Naive thymus-derived CD4-positive, alpha-beta T cell (primary cell): ENCODE results near the gene BCL11B. TPM values are rescaled to one million over a fixed set of nuclear protein-coding genes. Genes with fewer than 3 reads are reported as not detected.

Experiments used
- ATAC-seq: fragments of 150-1000 bp; cut with Tn5 transposase; 2 replicates; pipeline ENCODE4 v1.10.0; 2021; ENCODE audit warnings: mild to moderate bottlenecking, moderate library complexity
- CTCF ChIA-PET: fragments of 350-600 bp; sonication (Branson Sonifier 250); formaldehyde crosslinking; loops from one replicate; lab custom pipeline; 2021; ENCODE audit warnings: antibody characterized with exemption; lab: Charles Lee
- POLR2A ChIA-PET: fragments of 350-600 bp; sonication (Branson Sonifier 250); formaldehyde crosslinking; loops from one replicate; lab custom pipeline; 2021; ENCODE audit warnings: antibody characterized with exemption, inconsistent platforms; lab: Charles Lee
- DNase-seq, 9 donors: peaks; one replicate each; pipeline versions ENCODE4 v3.0.0 to v3.0.0-alpha.2; 2020 to 2022; ENCODE audit warnings: mixed read lengths in 1 of 9
- H3K27ac ChIP-seq: one replicate; pipeline ENCODE4 v1.7.0; 2013; ENCODE audit warnings: mild to moderate bottlenecking, low read depth, low read length, moderate library complexity
- H3K27me3 ChIP-seq, 2 donors: one replicate each; pipeline ENCODE4 v1.7.0; 2013; ENCODE audit warnings: low read length in 2 of 2, mild to moderate bottlenecking in 2 of 2, moderate library complexity in 2 of 2; ENCODE audit not compliant: control insufficient read depth in 2 of 2, insufficient read depth in 2 of 2
- H3K36me3 ChIP-seq, 3 experiments: 1 replicate in 2 of 3; 2 replicates in 1 of 3; pipeline ENCODE4 v1.7.0; 2013; ENCODE audit warnings: low read length in 3 of 3, mild to moderate bottlenecking in 3 of 3, moderate library complexity in 1 of 3; ENCODE audit not compliant: insufficient read depth in 3 of 3, control insufficient read depth in 2 of 3
- H3K4me1 ChIP-seq, 2 donors: one replicate each; pipeline ENCODE4 v1.7.0; 2013; ENCODE audit warnings: low read length in 2 of 2, mild to moderate bottlenecking in 2 of 2, moderate library complexity in 1 of 2; ENCODE audit not compliant: control insufficient read depth in 2 of 2, insufficient read depth in 2 of 2
- H3K4me3 ChIP-seq: 2 replicates; pipeline ENCODE4 v1.7.0; 2013; ENCODE audit warnings: mild to moderate bottlenecking, low read length
- H3K9me3 ChIP-seq, 3 experiments: 1 replicate in 2 of 3; 2 replicates in 1 of 3; pipeline ENCODE4 v1.7.0; 2013; ENCODE audit warnings: low read length in 3 of 3; ENCODE audit not compliant: control insufficient read depth in 2 of 3
- H3K27ac Mint-ChIP-seq, 9 donors: one replicate each; pipeline ENCODE4 v1.8.0; 2020 to 2022; ENCODE audit warnings: mixed read lengths in 9 of 9, mild to moderate bottlenecking in 8 of 9, moderate library complexity in 5 of 9, inconsistent platforms in 2 of 9
- H3K27me3 Mint-ChIP-seq, 5 donors: one replicate each; pipeline ENCODE4 v1.8.0; 2021 to 2022; ENCODE audit warnings: mixed read lengths in 5 of 5, mild to moderate bottlenecking in 1 of 5
- H3K36me3 Mint-ChIP-seq, 5 donors: one replicate each; pipeline ENCODE4 v1.8.0; 2020 to 2022; ENCODE audit warnings: mixed read lengths in 5 of 5, mild to moderate bottlenecking in 3 of 5, inconsistent platforms in 1 of 5
- H3K4me1 Mint-ChIP-seq, 7 donors: one replicate each; pipeline ENCODE4 v1.8.0; 2020 to 2022; ENCODE audit warnings: mixed read lengths in 7 of 7, mild to moderate bottlenecking in 3 of 7, inconsistent platforms in 1 of 7
- H3K4me3 Mint-ChIP-seq, 10 donors: one replicate each; pipeline ENCODE4 v1.8.0; 2020 to 2022; ENCODE audit warnings: mild to moderate bottlenecking in 10 of 10, mixed read lengths in 10 of 10, moderate library complexity in 6 of 10, inconsistent platforms in 2 of 10
- H3K9me3 Mint-ChIP-seq, 11 donors: one replicate each; pipeline ENCODE4 v1.8.0; 2020 to 2022; ENCODE audit warnings: mixed read lengths in 11 of 11, mild to moderate bottlenecking in 4 of 11, inconsistent platforms in 1 of 11, moderate library complexity in 1 of 11
- intact Hi-C, 2 donors: fragments of 100-400 bp; cut with micrococcal nuclease; formaldehyde crosslinking; loops; one replicate each; pipeline ENCODE4 v1.15.1; 2023
- polyA plus RNA-seq, 2 donors: library from polyadenylated mRNA; unstranded; fragments of 300-500 nt; fragmentation: Illumina TruSeq; gene quantifications; one replicate each; pipeline ENCODE4 v1.2.3, GENCODE V29; 2021
- total RNA-seq, 6 experiments: library from RNA in 5 of 6; stranded (reverse) in 5 of 6; gene quantifications; 1 replicate in 5 of 6; 2 replicates in 1 of 6; pipeline ENCODE4 v1.2.3 and lab custom pipeline; 2021 to 2026

The BCL11B gene
- total and polyA plus RNA-seq, 7 experiments from 2014 or later: 10.9 to 269 (median 145) TPM

DNA sequence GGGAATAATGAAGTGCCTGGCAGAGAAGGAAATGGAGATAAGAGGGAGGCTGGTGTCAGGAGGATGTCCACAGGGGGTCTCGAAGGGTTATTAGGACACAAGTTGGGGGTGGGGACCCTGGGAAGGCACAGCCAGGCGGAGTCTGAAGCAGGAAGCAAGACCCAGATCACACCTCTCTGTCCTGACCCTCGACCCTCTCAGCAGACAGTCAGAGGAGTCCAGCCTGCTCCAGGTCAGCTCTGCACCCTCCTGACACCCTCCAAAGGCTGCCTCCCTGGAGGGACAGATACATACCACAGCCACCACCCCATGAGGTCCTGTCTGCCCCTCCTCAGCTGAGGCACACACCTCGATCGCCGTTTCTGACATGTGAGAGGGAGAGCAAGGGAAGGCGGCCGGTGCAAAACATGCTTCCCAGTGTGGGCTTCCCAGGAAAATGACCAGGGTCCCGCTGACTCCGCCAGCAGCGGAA, 9.0 kb downstream of the BCL11B start:
- Mint-ChIP-seq H3K27me3 (no peaks in the 10 kb centered on the region), H3K9me3 (peaks cover 0 to 12% (median 0%) of the 10 kb centered on the region in 11 donors), H3K4me1 (peaks cover 64 to 99% (median 86%) of the 10 kb centered on the region in 7 donors), H3K4me3 (peak overlapping the region; percentile 92 to 100 (median 96)), H3K27ac (peak overlapping the region; percentile 99 to 100 (median 100)), H3K36me3 (peaks cover 24 to 95% (median 81%) of the 10 kb centered on the region in 5 donors)
- peak overlapping the region; percentile 90 for H3K4me3 ChIP-seq
- ATAC-seq: no peak
- ChIA-PET CTCF (interaction anchor here (0.7 to 2.6 kb wide), 14 partner anchors 9 to 1285 kb away, joined by 3 to 16 read pairs (median 4); no protein-coding TSS in a partner anchor), POLR2A (interaction anchor here (0.6 to 19.1 kb wide), 19 partner anchors 7 to 1659 kb away, joined by 3 to 1374 read pairs (median 8); partner anchors contain the start of gene BCL11B)
- intact Hi-C loops: loop anchor here (1.0 to 10.0 kb wide), 11 partner anchors 9 to 1074 kb away; partner anchors contain the start of gene BCL11B (in 2 of the 2)
- H3K9me3 ChIP-seq: no peaks in the 10 kb centered on the region
- no peaks in the 10 kb centered on the region for H3K27me3 ChIP-seq
- peak in 1 of 9 donors; percentile 45 for DNase-seq
- peaks cover 0 to 10% (median 3%) of the 10 kb centered on the region in 3 experiments for H3K36me3 ChIP-seq
- H3K27ac ChIP-seq: peak overlapping the region; percentile 98
- H3K4me1 ChIP-seq: peaks cover 50 to 71% of the 10 kb centered on the region in 2 donors

DNA sequence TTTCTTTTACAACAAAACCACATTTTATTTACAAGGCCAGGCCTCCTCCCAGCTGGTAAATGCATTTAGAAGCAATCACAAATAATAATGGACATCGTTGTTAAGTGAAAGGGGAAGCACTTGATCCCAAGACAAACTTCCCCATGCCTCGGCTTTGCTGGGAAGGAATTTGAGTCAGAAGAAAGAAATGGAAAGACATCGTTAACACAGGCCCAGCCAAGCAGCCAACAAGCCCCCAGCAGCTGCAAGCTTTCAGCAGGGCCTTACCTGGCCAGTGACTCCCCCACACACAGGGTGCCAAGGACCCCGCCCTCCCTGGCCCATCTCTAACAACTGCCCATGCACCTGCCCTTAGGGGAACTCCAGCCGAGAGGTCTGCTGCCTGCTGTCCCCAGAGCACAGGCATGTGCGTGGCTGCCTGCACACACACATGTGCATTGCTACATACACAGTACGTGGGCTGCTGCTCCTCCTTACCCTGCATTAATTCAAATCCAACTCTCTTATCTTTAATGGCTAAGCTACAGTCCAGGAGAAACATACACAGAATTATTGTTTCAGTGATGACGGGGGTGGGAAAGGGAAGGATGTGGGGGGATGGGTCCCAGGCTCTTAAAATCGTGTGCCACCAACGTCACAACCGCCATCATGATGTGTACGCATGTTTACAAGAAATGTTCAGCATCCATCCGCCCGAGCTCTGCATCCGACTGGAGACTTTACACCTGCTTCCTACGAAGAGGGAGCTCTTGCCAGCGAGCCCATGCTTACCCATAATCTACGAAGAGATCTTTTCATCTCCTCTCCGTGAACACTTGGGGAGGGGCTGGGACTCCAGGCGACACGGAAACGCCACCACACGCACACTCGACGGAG, 9.8 kb downstream of the BCL11B start:
- H3K4me3 Mint-ChIP-seq: peak overlapping the region; percentile 92 to 100 (median 96)
- H3K9me3 ChIP-seq: no peaks in the 10 kb centered on the region
- ChIA-PET CTCF (interaction anchor here (0.8 to 2.6 kb wide), 19 partner anchors 8 to 1284 kb away, joined by 3 to 16 read pairs (median 5); partner anchors contain the start of gene BCL11B), POLR2A (interaction anchor here (0.6 to 19.1 kb wide), 27 partner anchors 8 to 1658 kb away, joined by 3 to 1374 read pairs (median 6); partner anchors contain the start of gene BCL11B)
- intact Hi-C loops: loop anchor here (1.0 to 10.0 kb wide), 11 partner anchors 9 to 1073 kb away; partner anchors contain the start of gene BCL11B (in 2 of the 2)
- H3K4me1 ChIP-seq: peaks cover 59 to 79% of the 10 kb centered on the region in 2 donors
- H3K4me3 ChIP-seq: peak overlapping the region; percentile 90
- DNase-seq (peak; percentile 48 to 98 (median 95)), ATAC-seq (peak; percentile 75)
- H3K4me1 Mint-ChIP-seq: peaks cover 63 to 99% (median 92%) of the 10 kb centered on the region in 7 donors
- H3K9me3 Mint-ChIP-seq: peaks cover 0 to 12% (median 0%) of the 10 kb centered on the region in 11 donors
- H3K36me3 ChIP-seq: peaks cover 0 to 16% (median 8%) of the 10 kb centered on the region in 3 experiments
- no peaks in the 10 kb centered on the region for H3K27me3 ChIP-seq
- peaks cover 23 to 93% (median 79%) of the 10 kb centered on the region in 5 donors for H3K36me3 Mint-ChIP-seq
- H3K27ac ChIP-seq: peak overlapping the region; percentile 98
- no peaks in the 10 kb centered on the region for H3K27me3 Mint-ChIP-seq
- peak overlapping the region; percentile 99 to 100 (median 100) for H3K27ac Mint-ChIP-seq

DNA sequence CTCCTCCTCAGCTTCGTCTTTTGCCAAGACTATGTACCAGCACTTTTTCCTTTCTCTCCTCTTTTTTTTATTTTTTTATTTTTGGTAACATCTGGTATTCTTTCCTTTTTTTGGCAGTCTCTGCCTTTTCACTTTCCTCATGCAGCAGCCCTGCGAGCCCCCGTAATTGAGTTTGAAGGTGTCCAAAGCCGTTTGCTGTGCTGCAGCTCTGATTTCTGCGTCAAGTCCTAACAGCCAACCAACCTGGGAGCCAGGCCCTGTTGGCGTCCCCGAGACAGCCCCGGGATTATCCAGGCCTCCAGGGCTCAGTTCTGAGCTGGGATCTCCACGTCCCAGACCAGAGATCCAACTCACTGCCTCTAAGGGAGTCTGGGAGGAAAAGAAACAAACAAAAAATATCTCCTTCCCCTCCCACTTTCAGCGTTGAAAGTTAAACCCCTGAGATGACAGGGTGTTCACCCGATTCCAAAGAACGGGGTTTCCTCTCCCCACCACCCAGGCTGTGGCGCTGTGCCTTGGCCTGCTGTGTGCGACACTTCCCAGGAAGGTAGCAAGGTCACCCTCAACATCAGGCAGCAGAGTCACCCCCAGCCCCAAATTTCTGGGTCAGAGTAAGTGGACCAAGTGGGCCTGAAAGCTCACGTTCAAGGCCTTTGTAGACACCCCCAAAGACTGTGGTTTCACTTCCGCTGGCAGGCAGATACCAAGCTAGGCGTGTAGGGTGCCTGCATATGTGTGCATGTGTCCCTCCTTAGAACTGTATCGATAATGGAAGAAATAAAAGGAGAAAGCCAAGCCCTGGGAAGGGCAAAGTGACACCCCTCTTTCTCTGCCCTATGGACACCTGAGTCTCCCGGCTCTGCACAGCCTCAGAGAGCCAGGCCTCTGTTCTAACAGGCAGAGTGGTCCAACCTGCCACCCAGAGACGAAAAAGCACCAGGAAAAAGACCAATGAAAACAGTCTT, 11.1 kb downstream of the BCL11B start:
- Histone ChIP-seq H3K9me3 (no peaks in the 10 kb centered on the region), H3K4me3 (peak overlapping the region; percentile 56), H3K4me1 (peaks cover 72 to 88% of the 10 kb centered on the region in 2 donors), H3K27ac (peak overlapping the region; percentile 98), H3K27me3 (no peaks in the 10 kb centered on the region), H3K36me3 (peaks cover 6 to 29% (median 16%) of the 10 kb centered on the region in 3 experiments)
- H3K4me3 Mint-ChIP-seq: peak overlapping the region; percentile 92 to 100 (median 96)
- peak overlapping the region; percentile 99 to 100 (median 100) for H3K27ac Mint-ChIP-seq
- intact Hi-C loops: loop anchor here (10.0 kb wide), 3 partner anchors 276 to 556 kb away; no protein-coding TSS in a partner anchor
- H3K36me3 Mint-ChIP-seq: peaks cover 20 to 93% (median 78%) of the 10 kb centered on the region in 5 donors
- H3K4me1 Mint-ChIP-seq: peaks cover 68 to 99% (median 94%) of the 10 kb centered on the region in 7 donors
- DNase-seq (peak; percentile 46 to 85 (median 82)), ATAC-seq (peak; percentile 36)
- H3K9me3 Mint-ChIP-seq: peaks cover 0 to 12% (median 0%) of the 10 kb centered on the region in 11 donors
- CTCF ChIA-PET: interaction anchor here (0.6 to 2.6 kb wide), 10 partner anchors 8 to 1123 kb away, joined by 3 to 16 read pairs (median 4); partner anchors contain the start of gene BCL11B
- POLR2A ChIA-PET: interaction anchor here (0.6 to 19.1 kb wide), 27 partner anchors 9 to 1548 kb away, joined by 3 to 1374 read pairs (median 7); partner anchors contain the start of gene BCL11B
- H3K27me3 Mint-ChIP-seq: no peaks in the 10 kb centered on the region

DNA sequence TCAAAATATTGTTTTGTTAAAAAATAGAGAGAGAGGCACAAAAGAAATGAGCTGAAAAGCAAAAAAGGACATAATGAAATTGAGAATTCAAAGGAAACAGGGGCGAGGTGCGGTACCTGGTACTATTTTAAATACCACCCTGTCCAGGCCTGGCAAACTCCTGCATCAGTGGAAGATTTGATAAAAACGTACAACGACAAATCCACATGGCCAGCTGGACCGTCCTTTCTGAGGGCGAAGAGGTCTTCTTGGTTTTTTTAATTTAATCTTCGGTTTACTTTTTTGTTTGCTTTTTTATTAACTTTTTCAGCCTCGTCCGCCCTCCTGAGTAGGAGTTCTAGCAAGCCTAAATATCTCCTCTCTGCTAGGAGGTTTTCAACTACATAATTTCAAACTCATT, 11.9 kb downstream of the BCL11B start:
- Histone ChIP-seq H3K36me3 (peaks cover 6 to 35% (median 21%) of the 10 kb centered on the region in 3 experiments), H3K9me3 (no peaks in the 10 kb centered on the region)
- H3K4me3 Mint-ChIP-seq: peak overlapping the region; percentile 92 to 100 (median 96)

More for the DNA sequence above, 11.9 kb downstream of the BCL11B start:
- H3K27ac ChIP-seq: peak overlapping the region; percentile 98
- Mint-ChIP-seq H3K4me1 (peaks cover 65 to 99% (median 94%) of the 10 kb centered on the region in 7 donors), H3K9me3 (peaks cover 0 to 12% (median 0%) of the 10 kb centered on the region in 11 donors), H3K27ac (peak overlapping the region; percentile 99 to 100 (median 100)), H3K36me3 (peaks cover 16 to 93% (median 78%) of the 10 kb centered on the region in 5 donors), H3K27me3 (no peaks in the 10 kb centered on the region)
- CTCF ChIA-PET: interaction anchor here (0.7 to 2.4 kb wide), 7 partner anchors 9 to 1122 kb away, joined by 3 to 9 read pairs (median 4); partner anchors contain the start of gene BCL11B
- H3K27me3 ChIP-seq: no peaks in the 10 kb centered on the region
- ATAC-seq: no peak
- peak overlapping the region; percentile 56 for H3K4me3 ChIP-seq
- DNase-seq: peak in 2 of 9 donors; percentile 23 to 33
- intact Hi-C loops: loop anchor here (10.0 kb wide), 3 partner anchors 275 to 555 kb away; no protein-coding TSS in a partner anchor
- POLR2A ChIA-PET: interaction anchor here (0.6 to 19.1 kb wide), 17 partner anchors 10 to 1547 kb away, joined by 3 to 1374 read pairs (median 7); partner anchors contain the start of gene BCL11B
- H3K4me1 ChIP-seq: peaks cover 79 to 91% of the 10 kb centered on the region in 2 donors
